HG03108 (cell line): ENCODE data around the gene MAPKAP1.

ENCODE experiments used
- ATAC-seq: cut with Tn5 transposase; IDR thresholded peaks from one replicate; pipeline ENCODE4 v1.9.1; 2021; ENCODE audit warnings: moderate library complexity; ENCODE audit not compliant: unreplicated experiment

Gene MAPKAP1

DNA sequence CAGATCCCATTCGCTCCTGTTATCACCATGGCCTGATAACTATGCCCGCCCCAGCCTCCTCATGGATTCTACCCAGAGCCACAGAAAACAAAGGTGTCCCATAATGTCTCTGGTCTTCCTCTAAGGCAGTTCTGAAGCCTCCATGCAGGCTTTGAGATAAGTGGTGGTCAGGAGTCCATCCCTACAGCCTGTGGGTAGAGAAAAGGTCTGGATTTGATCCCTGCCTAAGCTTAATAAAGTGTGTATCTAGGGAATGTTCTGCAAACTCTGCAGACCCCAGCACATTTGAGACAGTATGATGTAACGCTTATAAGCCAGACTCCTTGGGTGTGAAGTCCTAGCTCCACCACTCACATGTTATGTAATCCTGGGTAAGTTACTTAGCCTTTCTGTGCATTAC is 187.3 kb downstream of the MAPKAP1 start:
- ATAC-seq: no peak

DNA sequence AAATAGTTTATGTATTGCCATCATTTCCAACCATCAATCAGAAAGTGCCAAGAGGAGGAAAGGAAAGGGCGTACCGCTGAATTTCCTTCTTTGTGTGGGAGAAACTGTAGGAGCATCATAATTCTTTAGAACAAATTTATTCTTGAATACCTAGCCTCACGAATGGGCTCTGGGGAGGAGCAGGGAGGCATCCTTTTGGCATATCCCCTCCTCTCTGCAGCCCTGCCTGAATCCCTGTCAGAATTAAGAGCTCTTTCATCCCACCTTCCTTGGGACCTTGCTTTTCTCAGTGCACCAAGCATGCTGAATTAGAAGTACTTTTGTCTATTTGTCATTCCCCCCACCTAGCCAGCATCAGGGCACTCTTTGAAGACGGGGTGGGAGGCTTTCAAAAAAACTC is 189.4 kb downstream of the MAPKAP1 start:
- ATAC-seq: no peak

DNA sequence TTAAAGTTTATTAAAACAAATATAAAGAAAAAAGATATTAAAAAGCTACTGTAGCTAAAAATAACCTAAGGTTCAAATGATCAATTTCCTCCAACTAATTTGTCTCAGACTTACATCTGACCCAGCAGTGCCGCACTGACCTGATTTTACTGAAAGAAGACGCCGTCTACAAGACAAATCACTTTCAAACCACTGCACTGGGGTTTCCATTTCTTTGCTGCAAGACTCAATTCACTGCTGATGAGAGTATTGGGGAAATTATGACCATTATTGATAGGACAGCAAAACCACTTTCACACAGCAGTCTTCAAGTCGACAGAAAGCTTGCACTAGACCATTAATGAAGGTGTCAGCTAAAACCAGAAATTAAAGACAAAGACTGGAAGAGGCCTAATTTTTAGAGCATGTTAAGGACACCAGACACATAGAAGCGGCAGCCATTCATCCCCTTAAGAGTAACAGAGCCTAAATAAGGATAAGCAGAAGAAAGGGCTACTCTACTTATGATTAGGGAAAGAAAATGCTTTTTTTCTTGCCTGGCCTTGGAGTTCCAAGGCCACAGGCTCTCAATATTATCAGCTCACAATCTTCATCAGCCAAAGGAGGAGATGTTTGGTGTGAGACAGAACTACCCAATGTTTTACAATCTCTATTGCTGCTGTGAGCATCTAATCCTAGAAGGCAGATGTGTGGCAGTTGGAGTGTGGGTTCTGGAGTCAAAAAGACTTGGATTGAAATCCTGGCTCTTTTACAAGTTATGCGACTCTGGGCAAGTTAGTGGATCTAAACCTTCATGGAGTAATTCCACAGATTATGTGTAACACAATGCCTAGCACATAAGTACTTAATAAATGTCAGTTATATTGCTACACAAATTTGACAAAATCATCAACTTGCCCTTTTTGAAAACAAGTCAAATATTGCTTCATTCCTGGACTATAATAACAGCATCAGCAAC is 190.7 kb downstream of the MAPKAP1 start:
- no peak for ATAC-seq

DNA sequence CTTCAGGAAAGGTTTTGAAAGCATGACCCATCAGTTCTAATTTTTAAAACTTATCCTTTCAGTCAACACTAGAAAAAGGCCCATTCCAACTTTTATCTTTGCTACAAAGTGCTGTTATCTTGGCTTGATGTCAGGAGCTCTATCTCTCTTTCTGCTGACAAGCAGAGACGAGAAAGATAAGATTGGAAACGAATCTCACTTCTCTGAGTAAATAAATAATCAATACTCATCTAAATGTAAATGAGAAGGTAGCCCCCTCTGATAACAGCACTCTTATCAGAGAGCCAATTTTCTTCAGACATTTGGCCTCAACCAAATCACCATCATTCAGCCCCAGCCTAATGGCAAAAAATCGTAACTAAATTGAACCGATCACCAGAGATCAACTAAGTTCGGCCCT is 191.7 kb downstream of the MAPKAP1 start:
- no peak for ATAC-seq

DNA sequence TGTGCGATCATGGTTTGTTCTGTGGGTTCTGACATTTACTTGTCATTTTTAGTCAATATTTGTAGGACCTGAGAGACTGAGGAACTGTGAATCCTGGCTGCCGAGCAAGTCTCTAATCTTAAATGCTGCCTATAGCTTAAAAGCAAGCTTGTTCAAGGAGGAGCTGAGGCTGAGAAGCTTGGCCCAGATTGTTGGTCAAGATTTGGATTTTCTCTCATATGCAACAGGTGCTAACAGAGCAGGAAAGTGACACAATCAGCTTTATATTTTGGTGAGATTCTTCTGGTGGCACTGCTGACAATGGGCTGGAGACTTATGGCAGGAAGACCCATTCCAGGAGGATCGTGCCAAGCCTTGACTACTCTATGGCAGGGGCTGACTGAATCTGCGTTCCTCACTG is 192.5 kb downstream of the MAPKAP1 start:
- ATAC-seq: no peak

DNA sequence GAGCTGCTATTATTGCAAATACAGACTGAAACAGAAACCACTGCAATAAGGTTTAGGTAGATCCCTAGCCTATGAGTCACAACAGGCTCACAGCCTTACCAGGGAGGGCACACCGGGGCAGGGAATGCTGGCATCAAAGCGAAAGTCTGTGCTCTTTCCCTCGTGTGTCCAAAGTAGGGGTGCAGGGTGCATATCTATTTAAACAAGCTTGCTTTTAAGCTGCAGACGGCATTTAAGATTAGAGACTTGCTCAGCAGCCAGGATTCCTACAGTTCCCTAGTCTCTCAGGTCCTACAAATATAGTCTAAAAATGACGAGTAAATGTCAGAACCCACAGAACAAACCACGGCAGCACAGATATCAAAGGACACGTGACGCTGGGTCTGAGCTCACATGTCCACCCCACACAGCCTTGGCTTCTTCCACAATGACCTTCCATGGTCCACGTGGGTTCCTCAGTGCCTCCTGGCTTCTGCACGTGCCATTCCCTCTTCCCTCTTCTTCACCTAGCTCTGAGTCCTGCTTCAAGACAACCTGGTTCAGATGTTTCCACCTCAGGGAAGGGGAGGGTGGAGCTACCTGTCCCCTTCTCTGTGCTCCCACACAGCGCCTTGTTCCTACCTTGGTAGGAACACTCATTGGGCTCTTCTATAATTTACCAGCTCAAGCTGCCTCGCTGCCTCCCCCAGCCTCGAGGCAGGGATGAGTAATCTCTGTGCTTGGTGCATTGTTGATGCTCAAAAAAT is 193.2 kb downstream of the MAPKAP1 start:
- peak; percentile 91 for ATAC-seq

DNA sequence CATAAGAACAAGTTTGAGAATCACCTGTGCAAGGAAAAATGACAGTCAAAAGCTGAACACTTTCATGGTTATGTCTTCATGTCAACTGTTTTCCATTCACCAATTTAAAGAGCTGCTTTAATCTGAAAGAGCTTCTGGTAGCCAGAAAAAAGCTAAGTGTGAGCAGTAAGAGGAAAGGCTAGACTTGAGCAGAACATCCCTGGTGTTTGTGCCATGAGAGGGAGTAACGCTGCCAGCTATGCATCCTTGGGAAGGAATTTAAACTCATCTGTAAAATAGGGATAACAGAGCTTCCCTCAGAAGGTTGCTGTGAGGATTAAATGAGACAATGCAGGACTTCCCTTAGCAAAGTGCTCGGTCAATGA is 193.7 kb downstream of the MAPKAP1 start:
- ATAC-seq: no peak

DNA sequence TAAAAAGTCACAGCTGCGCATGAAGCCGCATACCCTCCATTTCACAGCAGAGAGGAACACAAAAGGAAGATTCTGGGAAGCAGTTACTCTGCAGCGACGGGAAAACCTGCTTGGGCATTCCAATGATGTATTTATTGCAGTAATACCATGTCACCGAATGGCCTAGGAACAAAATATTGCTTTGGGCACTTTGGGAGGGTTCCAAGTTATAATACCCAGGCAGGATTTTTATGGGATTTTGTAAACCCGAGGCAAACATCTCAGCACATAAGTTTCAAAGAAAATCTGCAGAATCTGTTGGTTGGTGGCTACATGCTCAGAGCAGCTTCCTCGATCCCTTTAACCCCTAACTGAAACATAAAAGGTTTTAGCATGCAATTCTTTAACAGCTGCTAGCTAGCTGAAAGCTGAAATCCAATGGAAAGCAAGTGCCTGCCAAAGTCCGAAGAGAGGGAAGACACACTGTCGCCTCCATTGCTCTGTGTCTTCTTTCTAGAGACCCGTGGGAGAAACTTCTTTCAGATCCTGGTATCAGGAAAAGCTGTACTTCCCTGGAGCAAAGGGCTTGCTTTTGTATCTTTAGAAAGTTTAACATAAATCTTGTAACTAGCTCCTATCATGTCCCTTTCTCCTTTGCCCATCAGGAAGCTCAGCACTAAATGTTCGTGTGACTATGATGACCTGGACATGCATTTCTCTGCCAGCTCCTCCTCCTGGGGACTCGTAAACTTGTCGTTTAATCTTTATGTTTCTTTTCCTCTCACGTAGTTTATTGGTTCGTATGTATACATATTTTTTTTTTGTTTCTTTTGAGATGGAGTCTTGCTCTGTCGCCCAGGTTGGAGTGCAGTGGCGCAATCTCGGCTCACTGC is 195.0 kb downstream of the MAPKAP1 start:
- ATAC-seq: no peak

DNA sequence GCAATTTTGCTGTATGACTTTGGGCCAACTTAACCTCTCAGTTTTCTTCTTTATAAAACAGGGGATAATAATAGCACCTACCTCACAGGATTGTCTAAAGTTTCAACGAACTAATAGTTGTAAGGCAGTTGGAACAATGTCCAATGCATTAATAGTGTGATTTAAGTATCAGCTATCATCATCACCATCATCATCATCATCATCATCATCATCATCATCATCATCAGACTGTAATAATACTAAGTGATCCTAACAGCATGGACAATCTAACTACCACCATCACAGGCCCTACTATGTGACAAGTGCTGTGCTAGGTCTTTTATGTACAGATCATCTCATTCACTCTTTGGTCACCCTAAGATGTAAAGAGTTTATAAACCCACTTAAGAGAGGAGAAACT is 196.0 kb downstream of the MAPKAP1 start:
- no peak for ATAC-seq

DNA sequence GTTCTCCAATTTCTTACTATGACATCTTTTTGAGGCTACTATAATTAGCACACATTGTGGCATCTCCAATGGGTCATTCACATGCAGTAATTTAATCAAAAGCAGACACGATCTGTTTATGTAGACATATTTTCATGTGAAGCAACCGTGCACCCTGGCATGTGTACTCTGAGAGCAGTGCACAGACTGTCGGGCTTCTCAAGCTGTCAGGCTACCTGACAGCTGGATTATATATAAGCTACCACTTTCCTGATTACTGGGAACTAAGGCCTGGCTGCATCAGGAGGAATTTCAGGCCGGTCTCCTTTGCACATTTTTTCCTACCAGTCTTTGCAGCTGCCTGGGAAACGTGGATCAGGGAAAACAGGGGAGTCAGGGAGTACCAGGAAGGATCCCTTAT is 197.5 kb downstream of the MAPKAP1 start:
- no peak for ATAC-seq

DNA sequence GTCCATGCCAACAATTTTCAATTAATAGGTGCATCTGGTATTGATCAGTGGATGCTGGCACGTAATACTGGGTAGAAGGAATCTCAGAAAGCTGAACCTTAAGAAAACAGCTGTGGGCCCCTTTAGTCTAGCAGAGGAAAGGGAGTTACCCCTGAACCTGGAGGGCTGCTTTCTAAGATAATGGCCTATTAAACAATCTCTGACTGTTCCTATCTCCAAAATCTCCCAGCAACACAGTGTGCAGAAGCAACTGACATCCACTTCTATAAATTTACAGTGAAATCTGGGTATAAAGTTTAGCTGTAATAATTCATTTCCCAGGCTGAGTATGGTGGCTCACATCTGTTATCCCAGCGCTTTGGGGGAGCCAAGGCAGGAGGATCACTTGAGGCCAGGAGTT is 198.8 kb downstream of the MAPKAP1 start:
- ATAC-seq: no peak

DNA sequence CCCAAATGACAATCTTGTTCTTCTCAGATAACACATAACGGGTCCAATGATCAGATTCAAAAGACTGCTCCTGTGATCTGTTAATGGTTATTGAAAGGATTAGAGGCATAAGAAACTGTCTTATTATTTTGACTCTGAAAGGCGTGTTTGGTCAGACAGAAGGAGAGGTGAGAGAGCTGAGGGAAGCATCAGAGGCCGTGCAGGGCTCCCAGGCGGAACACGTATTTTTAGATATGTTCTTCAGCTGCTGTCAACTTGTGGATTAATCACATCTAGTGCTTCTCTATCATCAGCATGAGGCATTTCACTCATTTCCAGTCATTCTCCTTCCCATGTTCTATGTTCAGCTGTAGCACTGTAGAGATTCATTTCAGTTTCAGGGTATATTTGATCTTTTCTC is 199.8 kb downstream of the MAPKAP1 start:
- ATAC-seq: no peak

DNA sequence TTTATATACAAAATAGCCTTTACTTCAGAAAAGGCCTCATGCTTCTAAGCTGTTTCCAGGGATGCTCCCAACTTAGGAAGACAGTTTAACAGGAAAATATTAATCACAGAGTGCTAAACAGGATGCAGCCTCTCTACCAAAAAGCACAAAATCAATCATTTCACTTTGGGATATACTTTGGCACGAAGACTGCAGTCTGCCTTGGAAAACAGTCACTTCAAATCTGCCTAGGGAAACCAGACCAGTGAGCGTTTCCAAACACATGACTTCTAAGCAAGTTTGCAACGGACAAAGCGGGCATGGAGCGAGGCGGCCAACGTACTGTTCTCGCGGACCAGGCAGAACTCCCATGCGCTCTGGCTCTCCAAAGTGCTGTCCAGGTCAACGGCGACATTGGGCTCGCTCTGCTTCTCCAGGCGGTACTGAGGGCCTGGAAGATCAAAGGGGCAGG is 201.0 kb downstream of the MAPKAP1 start:
- ATAC-seq: no peak

DNA sequence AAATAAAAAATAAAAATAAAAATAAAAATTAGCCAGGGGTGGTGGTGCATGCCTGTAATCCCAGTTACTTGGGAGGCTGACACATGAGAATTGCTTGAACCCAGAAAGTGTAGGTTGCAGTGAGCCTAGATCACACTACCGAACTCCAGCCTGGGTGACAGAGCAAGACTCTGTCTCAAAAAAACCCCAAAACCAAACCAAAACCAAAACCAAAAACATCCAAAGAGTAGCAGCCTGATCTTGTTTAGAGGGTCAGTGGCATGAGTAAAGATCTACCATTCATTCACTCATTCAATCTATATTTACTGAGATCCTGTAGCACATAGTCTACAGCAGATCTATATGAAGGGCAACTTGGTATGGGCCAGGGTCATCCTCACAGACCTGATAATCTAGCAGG is 202.4 kb downstream of the MAPKAP1 start:
- ATAC-seq: no peak

DNA sequence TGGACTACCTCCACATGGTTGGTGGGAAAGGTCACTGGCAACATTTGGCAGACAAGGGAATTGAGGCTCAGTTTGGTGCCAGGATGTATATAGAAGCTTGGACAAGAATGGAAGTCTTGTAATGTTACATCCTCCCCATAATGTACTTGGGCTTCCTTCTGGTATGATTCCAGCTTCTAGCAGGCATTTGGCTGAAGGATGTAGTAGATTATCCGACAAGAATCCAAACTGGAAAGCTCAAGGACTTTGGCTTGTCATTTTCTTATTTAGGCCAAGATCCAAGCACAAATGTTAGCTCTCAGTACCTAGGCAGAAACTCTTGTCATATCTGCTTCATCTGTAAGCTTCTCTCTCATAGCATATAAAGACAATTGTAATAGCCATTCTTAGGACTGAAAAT is 209.1 kb downstream of the MAPKAP1 start:
- no peak for ATAC-seq

DNA sequence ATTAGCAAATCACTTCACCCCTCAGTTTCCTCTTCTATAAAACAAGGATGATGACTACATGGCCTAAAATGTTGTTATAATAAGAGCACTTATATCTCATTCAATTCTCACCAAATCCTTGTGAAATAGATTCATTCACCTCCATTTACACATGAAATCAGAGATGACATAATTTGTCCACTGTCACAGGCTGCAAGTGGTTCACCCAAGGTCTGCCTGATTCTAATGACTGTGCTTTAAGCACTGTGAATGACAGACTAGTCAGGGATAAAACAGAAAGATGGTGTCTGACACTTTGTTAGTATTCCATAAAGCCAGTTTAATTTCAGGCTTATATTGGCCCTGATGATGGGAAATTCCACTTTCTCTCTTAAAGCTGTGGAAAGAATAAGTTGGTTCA is 209.5 kb downstream of the MAPKAP1 start:
- no peak for ATAC-seq

DNA sequence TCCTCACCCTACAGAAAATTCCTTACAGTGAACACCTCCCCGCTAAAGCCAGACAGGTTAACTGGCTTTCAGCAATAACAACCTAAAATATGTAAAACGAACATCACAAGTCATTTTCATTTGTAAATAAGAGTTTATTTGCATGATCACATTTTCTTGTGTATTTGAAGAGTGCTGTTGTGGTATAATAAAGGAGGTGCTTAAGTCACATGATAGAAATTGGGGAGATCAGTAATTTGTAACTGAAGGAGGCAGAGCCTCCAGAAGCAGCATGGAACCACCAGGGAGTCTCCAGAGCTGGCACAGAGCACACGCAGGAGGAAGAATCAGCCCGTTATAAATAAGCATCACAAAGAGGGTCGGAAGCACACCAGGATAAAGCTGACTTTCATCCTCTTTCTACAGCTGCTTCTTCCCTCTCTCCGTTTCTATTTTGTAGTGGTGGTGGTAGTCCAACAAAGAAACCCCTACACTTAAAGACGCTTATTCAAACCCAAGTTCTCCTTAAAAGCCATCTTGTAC is 210.6 kb downstream of the MAPKAP1 start:
- ATAC-seq: no peak

DNA sequence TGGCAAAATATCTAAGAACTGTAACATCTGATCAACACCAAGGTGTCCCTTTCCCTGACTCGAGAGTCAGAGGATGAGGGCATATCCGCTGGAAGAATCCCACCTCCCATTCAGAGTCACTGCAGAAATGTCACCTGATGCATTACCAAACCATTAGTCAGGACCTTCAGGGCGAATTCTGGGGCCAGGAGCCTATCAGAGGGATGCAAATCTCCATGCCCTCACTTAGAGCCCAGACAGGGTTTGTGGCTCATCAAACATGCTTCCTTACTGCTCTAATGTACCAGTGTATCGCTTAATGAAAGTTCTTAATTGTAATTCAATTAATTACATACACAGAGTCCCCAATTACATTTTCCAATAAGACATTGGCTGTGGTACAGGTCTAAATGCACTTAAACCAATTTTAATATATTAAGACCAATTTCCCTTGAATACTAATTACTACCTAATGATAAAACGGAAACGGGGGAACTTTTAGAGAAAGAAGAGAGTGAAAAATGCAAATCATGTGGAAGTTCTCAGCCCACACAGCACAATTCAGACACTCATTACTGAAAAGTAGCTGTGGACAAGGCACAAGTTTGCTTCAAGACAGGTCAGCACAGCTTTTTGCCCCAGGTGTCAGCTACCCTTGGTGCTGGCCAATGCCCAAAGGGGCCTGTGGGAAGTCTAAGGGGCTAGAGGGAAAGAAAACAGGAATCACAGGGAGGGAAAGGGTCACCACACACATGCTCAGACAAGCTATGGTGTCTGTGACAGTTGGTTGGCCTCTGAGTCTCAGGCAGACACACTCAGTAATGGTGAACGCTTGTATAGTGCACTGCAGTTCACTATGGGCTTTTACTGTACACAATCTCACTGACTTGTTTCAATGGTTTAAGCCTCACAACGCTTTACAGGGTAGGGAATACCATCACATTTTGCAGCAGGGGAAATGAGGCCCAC is 211.6 kb downstream of the MAPKAP1 start:
- ATAC-seq: no peak

DNA sequence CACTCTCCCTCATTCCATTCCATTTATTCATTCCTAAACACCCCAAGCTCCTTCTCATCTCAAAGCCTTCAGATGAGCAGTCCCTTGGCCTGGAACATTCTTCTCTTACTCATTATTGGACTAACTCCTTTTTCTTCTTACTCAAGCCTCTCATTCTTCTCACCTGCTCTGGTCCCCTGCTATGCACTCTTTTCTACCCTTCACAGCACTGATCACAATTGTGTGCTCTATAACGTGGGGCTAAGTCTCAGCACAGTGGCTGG is 212.4 kb downstream of the MAPKAP1 start:
- no peak for ATAC-seq
